Loucy (cell line): ENCODE measurements around the gene BAG3.

Source experiments
- H2AFZ ChIP-seq: fragments of 200-600 bp; sonication (generic); 2 replicates; pipeline ENCODE4 v1.6.0; 2016; ENCODE audit warnings: antibody characterized with exemption, mild to moderate bottlenecking, low read length, moderate library complexity
- H3F3A ChIP-seq: fragments of 200-600 bp; 2 replicates; pipeline ENCODE4 v1.6.0; 2016; ENCODE audit warnings: antibody characterized with exemption, low read depth, mild to moderate bottlenecking
- H3K27me3 ChIP-seq: fragments of 200-600 bp; sonication (generic); 2 replicates; pipeline ENCODE4 v1.6.1; 2014; ENCODE audit warnings: low read length, mild to moderate bottlenecking; ENCODE audit not compliant: insufficient read depth, poor library complexity, severe bottlenecking
- H3K36me3 ChIP-seq: fragments of 200-600 bp; sonication (generic); 2 replicates; pipeline ENCODE4 v1.6.1; 2016; ENCODE audit warnings: low read length; ENCODE audit not compliant: insufficient read depth
- H3K4me1 ChIP-seq: fragments of 200-600 bp; sonication (generic); 2 replicates; pipeline ENCODE4 v1.5.1; 2014; ENCODE audit warnings: low read length, mild to moderate bottlenecking; ENCODE audit not compliant: insufficient read depth, poor library complexity, severe bottlenecking
- H3K4me2 ChIP-seq: fragments of 200-600 bp; sonication (generic); 2 replicates; pipeline ENCODE4 v1.6.0; 2014; ENCODE audit warnings: antibody characterized with exemption, low read length, low read depth, mild to moderate bottlenecking; ENCODE audit not compliant: poor library complexity, severe bottlenecking
- H3K4me3 ChIP-seq: fragments of 200-600 bp; sonication (generic); 2 replicates; pipeline ENCODE4 v1.5.1; 2014; ENCODE audit warnings: low read length, mild to moderate bottlenecking, mixed read lengths; ENCODE audit not compliant: poor library complexity, severe bottlenecking
- H3K79me2 ChIP-seq: fragments of 200-600 bp; sonication (generic); 2 replicates; pipeline ENCODE4 v1.6.1; 2014; ENCODE audit warnings: low read length; ENCODE audit not compliant: insufficient read depth
- H3K9ac ChIP-seq: fragments of 200-600 bp; sonication (generic); 2 replicates; pipeline ENCODE4 v1.6.0; 2014; ENCODE audit warnings: mild to moderate bottlenecking, low read depth, low read length, moderate library complexity; ENCODE audit not compliant: poor library complexity, severe bottlenecking
- H3K9me2 ChIP-seq: fragments of 200-600 bp; sonication (generic); replicated peaks from 2 replicates; pipeline ENCODE4 v1.6.1; 2016; ENCODE audit warnings: low read depth, low read length, mixed read lengths
- H3K9me3 ChIP-seq: fragments of 200-600 bp; sonication (generic); 2 replicates; pipeline ENCODE4 v1.6.1; 2014; ENCODE audit warnings: mild to moderate bottlenecking, antibody characterized with exemption, low read length, low read depth; ENCODE audit not compliant: insufficient read depth
- H4K20me1 ChIP-seq: fragments of 200-600 bp; sonication (generic); 2 replicates; pipeline ENCODE4 v1.6.0; 2014; ENCODE audit warnings: antibody characterized with exemption, low read length, mild to moderate bottlenecking; ENCODE audit not compliant: insufficient read depth, poor library complexity, severe bottlenecking
- EZH2phosphoT487 ChIP-seq: fragments of 200-600 bp; IDR thresholded peaks from 2 replicates; pipeline ENCODE4 v1.6.1; 2018; ENCODE audit warnings: antibody characterized with exemption, mild to moderate bottlenecking, moderate library complexity, borderline replicate concordance
- TF ChIP-seq, protein P1 (sequence below): fragments of 200-600 bp; sonication (generic); conservative IDR thresholded peaks from 2 replicates; pipeline ENCODE4 v1.5.1; 2014; ENCODE audit warnings: mild to moderate bottlenecking, antibody characterized with exemption, low read length

The BAG3 gene

DNA sequence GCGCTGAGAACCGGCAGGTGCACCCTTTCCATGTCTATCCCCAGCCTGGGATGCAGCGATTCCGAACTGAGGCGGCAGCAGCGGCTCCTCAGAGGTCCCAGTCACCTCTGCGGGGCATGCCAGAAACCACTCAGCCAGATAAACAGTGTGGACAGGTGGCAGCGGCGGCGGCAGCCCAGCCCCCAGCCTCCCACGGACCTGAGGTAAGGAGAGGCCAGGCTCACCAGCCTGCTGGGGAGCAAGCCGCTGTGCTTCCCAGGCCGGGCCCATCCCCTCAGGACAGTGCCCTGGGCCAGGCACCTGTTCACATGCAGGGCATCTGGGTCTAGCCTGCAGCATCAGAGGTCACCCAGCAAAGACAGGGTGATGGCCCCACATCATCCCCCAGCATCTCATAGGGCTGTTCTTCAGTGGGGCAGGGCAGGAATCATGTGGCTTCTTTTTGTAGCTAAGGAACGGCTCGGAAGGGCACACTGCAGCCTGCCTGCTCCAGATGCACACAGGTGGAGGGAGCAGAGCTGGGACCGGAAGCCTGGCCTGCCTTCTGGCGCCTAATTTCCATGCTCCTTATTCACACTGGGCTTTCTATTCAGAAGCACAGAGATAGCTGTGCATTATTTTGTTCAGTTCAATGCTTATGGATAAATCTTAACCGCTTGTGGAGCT lies 18.9 kb downstream of the BAG3 start:
- H2AFZ ChIP-seq: no peak overlapping the region
- H3K27me3 ChIP-seq: no peaks in the 10 kb centered on the region
- H3K4me1 ChIP-seq: peaks cover 10% of the 10 kb centered on the region
- TF ChIP-seq, protein P1, sequence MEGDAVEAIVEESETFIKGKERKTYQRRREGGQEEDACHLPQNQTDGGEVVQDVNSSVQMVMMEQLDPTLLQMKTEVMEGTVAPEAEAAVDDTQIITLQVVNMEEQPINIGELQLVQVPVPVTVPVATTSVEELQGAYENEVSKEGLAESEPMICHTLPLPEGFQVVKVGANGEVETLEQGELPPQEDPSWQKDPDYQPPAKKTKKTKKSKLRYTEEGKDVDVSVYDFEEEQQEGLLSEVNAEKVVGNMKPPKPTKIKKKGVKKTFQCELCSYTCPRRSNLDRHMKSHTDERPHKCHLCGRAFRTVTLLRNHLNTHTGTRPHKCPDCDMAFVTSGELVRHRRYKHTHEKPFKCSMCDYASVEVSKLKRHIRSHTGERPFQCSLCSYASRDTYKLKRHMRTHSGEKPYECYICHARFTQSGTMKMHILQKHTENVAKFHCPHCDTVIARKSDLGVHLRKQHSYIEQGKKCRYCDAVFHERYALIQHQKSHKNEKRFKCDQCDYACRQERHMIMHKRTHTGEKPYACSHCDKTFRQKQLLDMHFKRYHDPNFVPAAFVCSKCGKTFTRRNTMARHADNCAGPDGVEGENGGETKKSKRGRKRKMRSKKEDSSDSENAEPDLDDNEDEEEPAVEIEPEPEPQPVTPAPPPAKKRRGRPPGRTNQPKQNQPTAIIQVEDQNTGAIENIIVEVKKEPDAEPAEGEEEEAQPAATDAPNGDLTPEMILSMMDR: no peak
- H3K4me3 ChIP-seq: no peak overlapping the region
- H3K9me2 ChIP-seq: no peaks in the 10 kb centered on the region
- no peaks in the 10 kb centered on the region for H4K20me1 ChIP-seq
- H3K9ac ChIP-seq: no peak overlapping the region
- peaks cover 54% of the 10 kb centered on the region; the same call in 1 of the 2 replicates for H3K36me3 ChIP-seq
- H3K9me3 ChIP-seq: no peaks in the 10 kb centered on the region
- H3K4me2 ChIP-seq: no peak overlapping the region
- no peaks in the 10 kb centered on the region for H3F3A ChIP-seq
- peaks cover 33% of the 10 kb centered on the region; the same call in 1 of the 2 replicates for H3K79me2 ChIP-seq

GRCh38 chr10:119670717-119671116 lies 19.5 kb downstream of the BAG3 start:
- Histone ChIP-seq H3K9ac (no peak overlapping the region), H3K4me3 (no peak overlapping the region), H2AFZ (no peak overlapping the region), H3K79me2 (peaks cover 28% of the 10 kb centered on the region; the same call in 1 of the 2 replicates), H4K20me1 (no peaks in the 10 kb centered on the region), H3F3A (no peaks in the 10 kb centered on the region), H3K4me2 (no peak overlapping the region), H3K36me3 (peaks cover 58% of the 10 kb centered on the region; the same call in 1 of the 2 replicates), H3K9me2 (no peaks in the 10 kb centered on the region), H3K9me3 (no peaks in the 10 kb centered on the region), H3K27me3 (no peaks in the 10 kb centered on the region), H3K4me1 (peaks cover 10% of the 10 kb centered on the region)
- TF ChIP-seq EZH2phosphoT487: no peak
- TF ChIP-seq, protein P1: no peak

DNA sequence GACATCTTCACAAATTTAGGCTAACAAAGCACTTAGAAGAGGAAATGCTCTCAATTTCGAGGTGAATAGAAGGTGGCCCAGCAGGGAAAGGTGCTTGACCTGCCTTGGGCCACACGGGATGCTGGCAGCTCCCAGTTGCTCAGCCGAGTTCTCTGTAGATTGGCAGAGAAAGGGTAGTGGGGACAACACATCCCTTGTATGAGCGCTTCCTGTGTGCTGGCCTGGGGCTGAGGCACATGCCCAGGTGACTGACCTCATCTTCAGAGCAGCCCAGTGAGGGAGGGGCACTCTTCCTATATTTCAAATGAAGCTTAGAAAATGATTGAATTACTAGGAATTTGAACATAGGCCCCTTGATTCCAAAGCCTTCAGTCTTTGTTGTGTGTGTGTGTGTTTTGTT lies 20.2 kb downstream of the BAG3 start:
- H3K9me2 ChIP-seq: no peaks in the 10 kb centered on the region
- H2AFZ ChIP-seq: no peak overlapping the region
- no peaks in the 10 kb centered on the region for H4K20me1 ChIP-seq
- H3K36me3 ChIP-seq: peaks cover 63% of the 10 kb centered on the region; the same call in 1 of the 2 replicates
- no peak overlapping the region for H3K4me2 ChIP-seq
- peaks cover 10% of the 10 kb centered on the region for H3K4me1 ChIP-seq
- H3K9me3 ChIP-seq: no peaks in the 10 kb centered on the region
- peaks cover 21% of the 10 kb centered on the region; the same call in 1 of the 2 replicates for H3K79me2 ChIP-seq
- H3F3A ChIP-seq: no peaks in the 10 kb centered on the region
- TF ChIP-seq, protein P1: no peak
- no peak for TF ChIP-seq EZH2phosphoT487
- no peak overlapping the region for H3K4me3 ChIP-seq
- H3K27me3 ChIP-seq: no peaks in the 10 kb centered on the region
- H3K9ac ChIP-seq: no peak overlapping the region
